GM15510 (cell line): ENCODE measurements around the gene PHF5A.

Source experiments
- POLR2A ChIP-seq: IDR thresholded peaks from 3 replicates; pipeline ENCODE4 v1.6.1; 2011; ENCODE audit warnings: borderline replicate concordance; ENCODE audit not compliant: insufficient read length; ENCODE audit errors: extremely low read depth

The PHF5A gene

GRCh38 chr22:41468381-41469217 lies at the start of gene PHF5A, which contains the start of gene ACO2:
Gene PHF5A, minus strand, starts transcription at chr22:41468692. Its CDS starts 39 bp downstream, at chr22:41468653.
Gene ACO2, plus strand, starts transcription at chr22:41469117. Its CDS starts 30 bp downstream, at chr22:41469147.
- TF ChIP-seq POLR2A, result peak; percentile 69

- TF ChIP-seq POLR2A, result no peak
These were observed 49.5 kb upstream of the PHF5A start for GRCh38 chr22:41518048-41518347.

GRCh38 chr22:41517172-41518047 lies 48.9 kb upstream of the PHF5A start:
- no peak for TF ChIP-seq POLR2A

GRCh38 chr22:41516462-41516861 lies 48.0 kb upstream of the PHF5A start:
- no peak for TF ChIP-seq POLR2A

- TF ChIP-seq POLR2A, result no peak
These were observed 44.9 kb upstream of the PHF5A start for GRCh38 chr22:41513391-41513790.

- TF ChIP-seq POLR2A, result no peak
These were observed 44.1 kb upstream of the PHF5A start for GRCh38 chr22:41512421-41513194.

- TF ChIP-seq POLR2A, result no peak
These were observed 43.1 kb upstream of the PHF5A start for GRCh38 chr22:41511521-41511968.

- TF ChIP-seq POLR2A, result no peak
These were observed 40.3 kb upstream of the PHF5A start for GRCh38 chr22:41508770-41509170.

GRCh38 chr22:41507330-41508063 lies 39.0 kb upstream of the PHF5A start:
- no peak for TF ChIP-seq POLR2A

- TF ChIP-seq POLR2A, result no peak
These were observed 37.2 kb upstream of the PHF5A start for GRCh38 chr22:41505511-41506220.

- TF ChIP-seq POLR2A, result no peak
These were observed 36.3 kb upstream of the PHF5A start for GRCh38 chr22:41504816-41505215.

GRCh38 chr22:41504397-41504796 lies 35.9 kb upstream of the PHF5A start:
- no peak for TF ChIP-seq POLR2A

- TF ChIP-seq POLR2A, result no peak
These were observed 32.7 kb upstream of the PHF5A start for GRCh38 chr22:41501209-41501608.

GRCh38 chr22:41500303-41500702 lies 31.8 kb upstream of the PHF5A start:
- TF ChIP-seq POLR2A, result no peak

- no peak for TF ChIP-seq POLR2A
These were observed 31.3 kb upstream of the PHF5A start for GRCh38 chr22:41499624-41500280.
